ENCODE measurements around the gene SEZ6L.

The SEZ6L gene

DNA sequence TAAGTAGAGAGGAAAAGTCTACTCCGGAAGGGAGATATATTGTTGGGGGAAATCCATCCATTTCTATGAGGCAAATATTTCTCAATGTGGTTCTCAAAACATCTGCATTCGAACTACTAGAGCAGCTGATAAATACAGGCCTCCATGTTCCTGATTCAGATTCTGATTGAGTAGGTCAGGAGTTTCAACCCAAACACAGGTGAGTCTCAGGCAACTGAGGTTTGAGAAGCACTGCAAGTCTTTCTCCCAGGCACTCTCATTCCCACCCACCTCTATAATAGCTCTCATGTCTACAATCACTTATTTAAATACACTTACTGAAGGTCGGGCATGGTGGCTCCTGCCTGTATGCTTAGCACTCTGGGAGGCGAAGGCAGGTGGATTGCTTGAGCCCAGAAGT lies 245.1 kb downstream of the SEZ6L start:
- no peak for DNase-seq (ENCODE audit: extremely low read depth, low read depth)
- TF ChIP-seq, protein P1, sequence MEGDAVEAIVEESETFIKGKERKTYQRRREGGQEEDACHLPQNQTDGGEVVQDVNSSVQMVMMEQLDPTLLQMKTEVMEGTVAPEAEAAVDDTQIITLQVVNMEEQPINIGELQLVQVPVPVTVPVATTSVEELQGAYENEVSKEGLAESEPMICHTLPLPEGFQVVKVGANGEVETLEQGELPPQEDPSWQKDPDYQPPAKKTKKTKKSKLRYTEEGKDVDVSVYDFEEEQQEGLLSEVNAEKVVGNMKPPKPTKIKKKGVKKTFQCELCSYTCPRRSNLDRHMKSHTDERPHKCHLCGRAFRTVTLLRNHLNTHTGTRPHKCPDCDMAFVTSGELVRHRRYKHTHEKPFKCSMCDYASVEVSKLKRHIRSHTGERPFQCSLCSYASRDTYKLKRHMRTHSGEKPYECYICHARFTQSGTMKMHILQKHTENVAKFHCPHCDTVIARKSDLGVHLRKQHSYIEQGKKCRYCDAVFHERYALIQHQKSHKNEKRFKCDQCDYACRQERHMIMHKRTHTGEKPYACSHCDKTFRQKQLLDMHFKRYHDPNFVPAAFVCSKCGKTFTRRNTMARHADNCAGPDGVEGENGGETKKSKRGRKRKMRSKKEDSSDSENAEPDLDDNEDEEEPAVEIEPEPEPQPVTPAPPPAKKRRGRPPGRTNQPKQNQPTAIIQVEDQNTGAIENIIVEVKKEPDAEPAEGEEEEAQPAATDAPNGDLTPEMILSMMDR (IDR thresholded peaks at IDR 0.05; ENCODE audit: low read depth, low read length) = no peak

DNA sequence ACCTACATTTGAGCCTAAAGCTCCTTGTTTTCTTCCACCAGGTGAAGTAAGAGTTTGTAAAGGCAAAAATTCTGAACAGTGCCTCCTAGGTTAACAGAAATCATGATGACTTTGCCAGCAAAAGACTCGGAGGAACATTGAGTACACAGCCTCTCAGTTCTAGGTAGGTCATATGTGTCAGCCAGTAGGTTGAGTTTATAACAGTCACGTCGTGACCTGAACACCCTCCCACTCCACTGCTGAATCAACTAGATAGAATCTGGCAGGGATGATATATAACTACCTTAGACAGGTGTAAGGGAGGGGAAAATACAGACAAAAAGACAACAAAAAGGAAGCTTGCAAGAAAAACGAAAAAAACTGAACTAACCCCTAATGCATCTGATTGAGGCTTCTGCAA lies 247.0 kb downstream of the SEZ6L start:
- DNase-seq (ENCODE audit: extremely low read depth, low read depth) = no peak

DNA sequence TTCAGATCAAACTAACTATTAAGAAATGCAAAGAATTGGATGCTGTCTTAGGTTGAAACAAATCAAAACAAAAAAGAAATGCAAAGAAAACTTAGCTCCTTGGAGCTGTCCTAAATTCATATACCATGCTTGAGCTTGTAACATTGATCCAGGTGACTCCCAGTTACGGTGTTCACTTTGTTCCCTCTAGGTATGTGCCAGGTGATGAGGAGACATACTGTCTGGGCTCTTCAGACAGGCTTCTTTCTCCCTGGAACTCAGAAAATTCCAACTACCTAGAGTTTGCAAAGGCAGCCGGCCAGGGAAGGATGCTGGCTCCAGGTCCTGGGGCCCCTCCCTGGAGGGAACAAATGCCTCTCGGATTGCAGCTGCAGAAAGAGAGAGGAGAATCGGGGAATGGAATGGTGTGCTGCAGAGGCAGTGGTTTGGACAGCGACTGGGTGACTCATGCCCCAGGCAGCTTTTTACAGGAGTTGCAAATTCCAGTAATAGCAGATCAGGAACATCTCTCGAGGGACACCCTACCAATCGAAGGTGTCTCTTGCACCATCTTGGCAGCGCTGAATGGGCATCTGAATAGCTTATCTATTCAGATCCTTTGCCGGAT lies 247.5 kb downstream of the SEZ6L start:
- TF ChIP-seq, protein P1 (IDR thresholded peaks at IDR 0.05; ENCODE audit: low read depth, low read length) = no peak
- DNase-seq (ENCODE audit: extremely low read depth, low read depth) = no peak

More for the DNA sequence above, 247.0 kb downstream of the SEZ6L start:
- TF ChIP-seq, protein P1 (IDR thresholded peaks at IDR 0.05; ENCODE audit: low read depth, low read length) = no peak

DNA sequence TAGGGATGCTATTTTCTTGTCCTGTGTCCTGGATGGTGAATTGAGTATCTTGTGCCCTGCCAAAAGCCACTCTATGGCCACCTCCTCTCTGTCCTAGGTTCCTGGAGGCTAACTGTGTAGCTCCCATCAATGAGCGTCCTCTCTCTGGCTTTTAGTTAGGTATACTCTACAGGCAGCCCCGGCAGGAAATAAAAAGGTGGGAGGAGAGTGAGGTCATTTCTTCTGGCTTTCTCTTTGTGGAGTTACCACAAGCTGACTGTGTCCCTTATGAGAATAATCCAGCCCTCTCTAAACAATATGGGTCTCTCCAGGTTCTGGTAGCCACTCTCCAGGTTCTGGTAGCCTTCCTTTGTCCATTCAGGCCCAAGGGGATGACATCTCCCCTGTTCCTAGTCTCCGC lies 248.1 kb downstream of the SEZ6L start:
- TF ChIP-seq, protein P1 (IDR thresholded peaks at IDR 0.05; ENCODE audit: low read depth, low read length) = no peak
- DNase-seq (ENCODE audit: extremely low read depth, low read depth) = no peak

GRCh38 chr22:26418620-26419019 lies 249.4 kb downstream of the SEZ6L start:
- DNase-seq (ENCODE audit: extremely low read depth, low read depth) = no peak
- TF ChIP-seq, protein P1 (IDR thresholded peaks at IDR 0.05; ENCODE audit: low read depth, low read length) = no peak

GRCh38 chr22:26426924-26427323 lies 257.7 kb downstream of the SEZ6L start:
- TF ChIP-seq, protein P1 (IDR thresholded peaks at IDR 0.05; ENCODE audit: low read depth, low read length) = no peak
- DNase-seq (ENCODE audit: extremely low read depth, low read depth) = no peak

DNA sequence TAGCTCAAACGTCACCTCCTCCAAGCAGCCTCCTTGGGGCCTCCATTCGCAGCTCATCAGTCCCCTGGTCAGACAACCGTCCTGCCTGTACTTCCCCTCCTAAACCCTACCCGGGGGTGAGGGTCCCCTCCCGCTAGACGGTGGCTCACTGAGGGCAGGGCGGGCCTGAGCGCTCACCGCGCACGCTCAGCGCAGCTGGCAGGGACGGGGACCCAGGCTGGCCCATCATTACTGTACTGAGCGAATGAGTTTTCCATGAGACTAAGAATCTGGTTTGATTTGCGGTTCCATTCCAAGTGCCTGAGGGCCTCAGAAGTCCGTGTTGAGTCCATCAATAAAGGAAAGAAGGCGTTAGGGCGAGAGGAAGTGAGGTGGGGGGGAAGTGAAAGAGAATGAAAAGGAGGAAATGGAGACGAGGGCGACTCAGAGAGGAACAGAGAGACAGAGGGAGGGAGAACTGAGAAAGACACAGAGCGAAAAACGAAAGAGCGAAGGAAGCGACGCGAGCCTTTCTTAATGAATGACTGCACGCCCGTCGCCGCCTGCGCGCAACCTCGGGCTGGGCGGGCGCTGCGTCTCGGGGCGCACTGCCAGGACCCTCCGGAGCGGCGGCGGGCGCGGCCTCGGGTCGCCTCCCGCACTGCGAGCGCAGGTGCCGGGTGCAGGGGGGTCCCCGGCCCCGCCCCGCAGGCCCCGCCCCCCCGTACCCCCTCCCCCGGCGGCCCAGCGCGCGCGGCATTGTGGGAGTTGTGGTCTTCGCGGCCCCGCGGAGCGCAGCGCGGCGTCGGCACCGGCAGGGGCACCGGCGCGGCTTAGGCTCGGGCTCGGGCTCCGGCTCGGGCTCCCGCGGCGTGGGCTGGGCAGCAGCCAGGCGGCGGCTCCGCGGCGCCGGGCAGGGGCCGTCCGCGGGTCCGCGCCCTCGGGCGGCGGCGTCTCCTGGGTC lies 259.5 kb downstream of the SEZ6L start, which contains the start of gene ASPHD2:
ASPHD2 (plus strand) TSS at position 746 of the 943 bp plus-strand sequence. CDS start 4,356 bp downstream, outside the sequence.
- TF ChIP-seq, protein P1 (IDR thresholded peaks at IDR 0.05; ENCODE audit: low read depth, low read length) = no peak
- DNase-seq (ENCODE audit: extremely low read depth, low read depth) = no peak

Measured in AG09319 (cell line).